Mesenchymal stem cell (in vitro differentiated cells and primary cell): ENCODE data around the gene JOSD2.

Experiments used
- DNase-seq: peaks from one replicate; pipeline ENCODE4 v3.0.0-alpha.2; 2013
- H2AFZ ChIP-seq: one replicate; pipeline ENCODE4 v1.6.1; 2013; ENCODE audit warnings: low read depth, mild to moderate bottlenecking, control low read depth, inconsistent platforms, low read length, moderate library complexity
- H2AK5ac ChIP-seq: 2 replicates; pipeline ENCODE4 v1.6.1; 2013; ENCODE audit warnings: low read length, moderate library complexity, mild to moderate bottlenecking, inconsistent platforms; ENCODE audit not compliant: severe bottlenecking
- H2BK120ac ChIP-seq: one replicate; pipeline ENCODE4 v1.6.1; 2013; ENCODE audit warnings: low read depth, mild to moderate bottlenecking, inconsistent platforms, low read length, moderate library complexity
- H2BK12ac ChIP-seq, 2 experiments: one replicate each; pipeline ENCODE4 v1.6.1; 2013; ENCODE audit warnings: inconsistent platforms in 2 of 2, low read length in 2 of 2, mild to moderate bottlenecking in 2 of 2, moderate library complexity in 2 of 2, control low read depth in 1 of 2
- H2BK15ac ChIP-seq: one replicate; pipeline ENCODE4 v1.6.1; 2013; ENCODE audit warnings: mild to moderate bottlenecking, low read depth, inconsistent platforms; ENCODE audit not compliant: poor library complexity, severe bottlenecking
- H2BK5ac ChIP-seq: 2 replicates; pipeline ENCODE4 v1.6.1; 2013; ENCODE audit warnings: low read depth, mild to moderate bottlenecking, low read length, control low read depth, inconsistent platforms; ENCODE audit not compliant: poor library complexity, severe bottlenecking
- H3K14ac ChIP-seq, 2 experiments: one replicate each; pipeline ENCODE4 v1.6.1; 2013; ENCODE audit warnings: inconsistent platforms in 2 of 2, low read length in 2 of 2, control low read depth in 1 of 2, mild to moderate bottlenecking in 1 of 2, moderate library complexity in 1 of 2
- H3K18ac ChIP-seq, 2 experiments: one replicate each; pipeline ENCODE4 v1.6.1; 2013; ENCODE audit warnings: inconsistent platforms in 2 of 2, low read length in 2 of 2, control low read depth in 1 of 2, low read depth in 1 of 2, mild to moderate bottlenecking in 1 of 2
- H3K23ac ChIP-seq, 2 experiments: one replicate each; pipeline ENCODE4 v1.6.1; 2013; ENCODE audit warnings: inconsistent platforms in 2 of 2, low read length in 2 of 2, mild to moderate bottlenecking in 2 of 2, moderate library complexity in 2 of 2, control low read depth in 1 of 2
- H3K27ac ChIP-seq: 2 replicates; pipeline ENCODE4 v1.5.1; 2013; ENCODE audit warnings: mild to moderate bottlenecking, moderate library complexity, low read length, control low read depth, inconsistent platforms; ENCODE audit not compliant: poor library complexity, severe bottlenecking
- H3K27me3 ChIP-seq, 2 experiments: 2 replicates each; pipeline versions ENCODE4 v1.6.1 to v1.7.0; 2013; ENCODE audit warnings: low read length in 2 of 2, mild to moderate bottlenecking in 2 of 2, moderate library complexity in 2 of 2, control low read depth in 1 of 2, inconsistent platforms in 1 of 2; ENCODE audit not compliant: control insufficient read depth in 1 of 2, insufficient read depth in 1 of 2
- H3K36me3 ChIP-seq, 2 experiments: 2 replicates each; pipeline versions ENCODE4 v1.6.1 to v1.7.0; 2013; ENCODE audit warnings: low read length in 2 of 2, control low read depth in 1 of 2, inconsistent platforms in 1 of 2, low read depth in 1 of 2, mild to moderate bottlenecking in 1 of 2; ENCODE audit not compliant: insufficient read depth in 2 of 2, control insufficient read depth in 1 of 2
- H3K4ac ChIP-seq, 2 experiments: one replicate each; pipeline ENCODE4 v1.6.1; 2013; ENCODE audit warnings: inconsistent platforms in 2 of 2, low read length in 2 of 2, mild to moderate bottlenecking in 2 of 2, moderate library complexity in 2 of 2, control low read depth in 1 of 2, low read depth in 1 of 2
- H3K4me1 ChIP-seq: 2 replicates; pipeline ENCODE4 v1.6.1; 2013; ENCODE audit warnings: low read depth, low read length, control low read depth; ENCODE audit not compliant: control insufficient read depth, insufficient read depth
- H3K4me2 ChIP-seq: 2 replicates; pipeline ENCODE4 v1.6.1; 2013; ENCODE audit warnings: low read length, mild to moderate bottlenecking, inconsistent platforms; ENCODE audit not compliant: poor library complexity, severe bottlenecking
- H3K4me3 ChIP-seq, 2 experiments: 2 replicates each; pipeline versions ENCODE4 v1.5.1 to v1.7.0; 2013; ENCODE audit warnings: low read length in 2 of 2, mild to moderate bottlenecking in 2 of 2, control low read depth in 1 of 2, low read depth in 1 of 2; ENCODE audit not compliant: insufficient read depth in 1 of 2
- H3K79me1 ChIP-seq: replicated peaks from 2 replicates; pipeline ENCODE4 v1.6.1; 2013; ENCODE audit warnings: mild to moderate bottlenecking, control low read depth, low read length, inconsistent platforms; ENCODE audit not compliant: poor library complexity, severe bottlenecking
- H3K9ac ChIP-seq: 2 replicates; pipeline ENCODE4 v1.7.0; 2013; ENCODE audit warnings: mild to moderate bottlenecking, low read length, moderate library complexity
- H3K9me3 ChIP-seq: 2 replicates; pipeline ENCODE4 v1.7.0; 2013; ENCODE audit warnings: mild to moderate bottlenecking, low read length; ENCODE audit not compliant: control insufficient read depth
- H4K8ac ChIP-seq: one replicate; pipeline ENCODE4 v1.6.1; 2013; ENCODE audit warnings: inconsistent platforms, mild to moderate bottlenecking, low read length, moderate library complexity
- H4K91ac ChIP-seq: one replicate; pipeline ENCODE4 v1.6.1; 2013; ENCODE audit warnings: mild to moderate bottlenecking, low read length, inconsistent platforms
- WGBS: methylation state at CpG from one replicate; pipeline ENCODE4 v1.1.7; 2013; ENCODE audit warnings: mixed read lengths; 5-methylcytosine and 5-hydroxymethylcytosine counted together

JOSD2 gene

DNA sequence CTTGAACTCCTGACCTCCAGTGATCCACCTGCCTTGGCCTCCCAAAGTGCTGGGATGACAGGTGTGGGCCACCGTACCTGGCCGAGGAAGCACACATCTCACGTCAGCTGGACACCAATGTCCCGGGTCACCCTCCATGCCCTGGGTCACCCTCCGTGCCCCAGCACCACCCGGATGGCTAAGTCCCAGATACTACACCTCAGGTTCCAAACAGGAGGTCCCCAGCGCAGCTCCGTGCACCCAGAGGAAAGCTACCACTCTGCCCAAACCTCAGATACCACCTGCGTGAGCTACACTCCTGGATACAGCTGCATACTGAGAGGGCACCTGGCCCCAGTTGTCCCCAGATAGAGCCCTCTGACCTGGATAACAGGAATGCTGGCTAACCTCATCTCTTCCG, 43.2 kb upstream of the JOSD2 start:
- H3K4me3 ChIP-seq, result no peak overlapping the region
- H4K91ac ChIP-seq, result no peak overlapping the region
- WGBS, result 90% methylated on average over 10 of the region's 10 CpGs
- H3K4me2 ChIP-seq, result no peak overlapping the region
- H3K36me3 ChIP-seq, result no peaks in the 10 kb centered on the region
- H2BK12ac ChIP-seq, result no peak overlapping the region
- no peak overlapping the region for H3K27ac ChIP-seq
- peaks cover 0 to 70% of the 10 kb centered on the region in 2 experiments for H3K27me3 ChIP-seq
- DNase-seq, result no peak
- H2AFZ ChIP-seq, result no peak overlapping the region
- no peak overlapping the region for H3K9ac ChIP-seq
- H2AK5ac ChIP-seq, result no peak overlapping the region
- H3K79me1 ChIP-seq, result no peaks in the 10 kb centered on the region
- H2BK120ac ChIP-seq, result no peak overlapping the region
- H3K23ac ChIP-seq, result no peak overlapping the region
- no peak overlapping the region for H3K4ac ChIP-seq
- H2BK15ac ChIP-seq, result no peak overlapping the region
- no peaks in the 10 kb centered on the region for H3K9me3 ChIP-seq
- no peak overlapping the region for H4K8ac ChIP-seq
- H2BK5ac ChIP-seq, result no peak overlapping the region
- no peak overlapping the region for H3K14ac ChIP-seq
- no peak overlapping the region for H3K18ac ChIP-seq
- no peaks in the 10 kb centered on the region for H3K4me1 ChIP-seq

DNA sequence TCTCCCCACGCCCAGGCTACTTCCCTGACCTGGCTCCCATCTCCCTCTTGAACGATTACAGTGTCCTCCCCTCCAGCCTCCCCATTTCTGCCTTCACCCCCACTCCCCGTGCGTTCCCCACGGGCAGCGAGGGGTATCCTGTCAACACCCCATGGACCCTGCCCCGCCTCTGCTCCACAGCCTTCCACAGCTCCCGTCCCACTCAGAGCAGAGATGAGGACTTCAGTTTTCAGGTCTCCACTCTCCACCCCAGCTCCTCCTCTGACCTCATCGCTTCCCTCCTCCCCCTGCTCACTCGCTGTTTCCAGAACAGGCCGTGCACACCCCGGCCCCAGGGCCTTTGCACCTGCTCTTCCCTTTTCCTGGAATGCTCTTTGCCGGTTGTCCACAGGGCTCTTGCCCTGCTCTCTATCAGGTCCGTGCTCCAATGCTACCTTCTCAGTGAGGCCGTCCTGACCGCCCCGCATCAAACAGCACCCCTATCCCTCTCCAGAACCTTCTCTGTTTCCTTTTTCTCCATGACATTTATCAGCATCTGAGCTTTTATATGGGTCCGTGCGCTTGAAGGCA, 42.2 kb upstream of the JOSD2 start:
- no peaks in the 10 kb centered on the region for H3K9me3 ChIP-seq
- H4K91ac ChIP-seq, result no peak overlapping the region
- no peak overlapping the region for H3K14ac ChIP-seq
- H3K4me1 ChIP-seq, result no peaks in the 10 kb centered on the region
- no peak overlapping the region for H2BK12ac ChIP-seq
- no peak overlapping the region for H2BK5ac ChIP-seq
- H3K4me3 ChIP-seq, result no peak overlapping the region
- peaks cover 0 to 62% of the 10 kb centered on the region in 2 experiments for H3K27me3 ChIP-seq
- no peak overlapping the region for H2AK5ac ChIP-seq
- H2AFZ ChIP-seq, result no peak overlapping the region
- no peak overlapping the region for H3K9ac ChIP-seq
- no peak for DNase-seq
- no peak overlapping the region for H3K23ac ChIP-seq
- H3K18ac ChIP-seq, result no peak overlapping the region
- H3K4ac ChIP-seq, result no peak overlapping the region
- H2BK15ac ChIP-seq, result no peak overlapping the region
- H3K79me1 ChIP-seq, result no peaks in the 10 kb centered on the region
- no peak overlapping the region for H3K27ac ChIP-seq
- H3K4me2 ChIP-seq, result no peak overlapping the region
- WGBS, result 82% methylated on average over 19 of the region's 19 CpGs
- H4K8ac ChIP-seq, result no peak overlapping the region
- no peaks in the 10 kb centered on the region for H3K36me3 ChIP-seq
- no peak overlapping the region for H2BK120ac ChIP-seq

DNA sequence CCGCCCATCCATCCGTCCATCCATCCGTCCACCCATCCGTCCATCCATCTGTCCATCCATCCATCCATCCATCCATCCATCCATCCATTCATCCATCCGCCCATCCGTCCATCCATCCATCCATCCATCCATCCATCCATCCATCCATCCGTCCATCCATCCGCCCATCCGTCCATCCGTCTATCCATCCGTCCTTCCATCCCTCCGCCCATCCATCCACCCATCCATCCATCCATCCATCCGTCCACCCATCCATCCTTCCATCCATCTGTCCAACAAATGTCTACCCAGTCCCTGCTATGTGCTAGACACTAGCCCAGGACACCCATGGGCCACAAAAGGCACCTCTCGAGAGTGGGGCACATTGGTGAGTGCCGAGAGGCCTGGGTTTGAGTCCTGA, 41.5 kb upstream of the JOSD2 start:
- Histone ChIP-seq H3K36me3 (no peaks in the 10 kb centered on the region), H3K27ac (no peak overlapping the region), H3K18ac (no peak overlapping the region), H3K9me3 (no peaks in the 10 kb centered on the region), H2BK15ac (no peak overlapping the region), H2AK5ac (no peak overlapping the region), H3K4me1 (no peaks in the 10 kb centered on the region), H4K8ac (no peak overlapping the region), H3K23ac (no peak overlapping the region), H2AFZ (no peak overlapping the region), H3K27me3 (peaks cover 0 to 61% of the 10 kb centered on the region in 2 experiments), H3K4ac (no peak overlapping the region), H2BK5ac (no peak overlapping the region), H3K4me2 (no peak overlapping the region), H2BK12ac (no peak overlapping the region), H4K91ac (no peak overlapping the region), H3K79me1 (no peaks in the 10 kb centered on the region), H3K14ac (no peak overlapping the region), H3K9ac (no peak overlapping the region), H2BK120ac (no peak overlapping the region), H3K4me3 (no peak overlapping the region)
- no peak for DNase-seq
- 82% methylated on average over 15 of the region's 15 CpGs for WGBS

DNA sequence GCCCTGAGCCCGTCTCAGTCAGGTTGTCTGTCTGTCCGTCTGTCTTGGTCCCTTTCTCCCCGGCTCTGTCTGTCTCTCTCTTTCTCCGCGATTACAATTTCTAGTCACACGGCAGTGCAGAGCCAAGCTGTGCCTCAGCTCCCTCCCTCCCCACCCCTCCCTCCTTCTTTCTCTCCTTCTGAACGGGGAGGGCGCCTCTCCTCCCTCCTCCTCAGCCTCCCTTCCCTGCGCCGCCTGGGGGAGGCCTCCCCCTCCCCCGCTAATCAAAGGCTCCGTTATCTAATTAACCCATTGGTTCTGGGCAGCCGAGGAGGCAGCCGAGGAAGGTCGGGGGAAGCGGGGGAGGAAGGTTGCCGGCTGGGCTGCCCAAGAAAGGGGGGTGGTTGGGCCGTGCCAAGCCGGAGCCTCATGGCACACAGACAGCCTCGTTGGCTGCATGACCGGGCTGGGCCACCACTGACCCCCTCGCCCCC, 40.8 kb upstream of the JOSD2 start:
- H3K4me3 ChIP-seq, result no peak overlapping the region
- H3K36me3 ChIP-seq, result no peaks in the 10 kb centered on the region
- H4K8ac ChIP-seq, result no peak overlapping the region
- H3K27me3 ChIP-seq, result peaks cover 0 to 56% of the 10 kb centered on the region in 2 experiments
- no peak overlapping the region for H3K4me2 ChIP-seq
- no peak overlapping the region for H3K4ac ChIP-seq
- H2BK120ac ChIP-seq, result no peak overlapping the region
- no peak overlapping the region for H3K9ac ChIP-seq
- H4K91ac ChIP-seq, result no peak overlapping the region
- H3K79me1 ChIP-seq, result no peaks in the 10 kb centered on the region
- H2BK5ac ChIP-seq, result no peak overlapping the region
- no peak overlapping the region for H2AK5ac ChIP-seq
- 65% methylated on average over 21 of the region's 22 CpGs for WGBS
- no peak overlapping the region for H2BK12ac ChIP-seq
- no peak overlapping the region for H3K18ac ChIP-seq
- no peak overlapping the region for H3K23ac ChIP-seq
- no peak overlapping the region for H3K14ac ChIP-seq
- H3K27ac ChIP-seq, result no peak overlapping the region
- H2AFZ ChIP-seq, result no peak overlapping the region
- no peaks in the 10 kb centered on the region for H3K4me1 ChIP-seq
- DNase-seq, result no peak
- no peaks in the 10 kb centered on the region for H3K9me3 ChIP-seq
- no peak overlapping the region for H2BK15ac ChIP-seq
